SK-N-SH (cell line): ENCODE measurements around the gene FN3K. TPM values are rescaled to one million over a fixed set of nuclear protein-coding genes. Genes with fewer than 3 reads are reported as not detected.

ENCODE experiments used
- CTCF ChIA-PET: fragments of 300-600, 350-600 bp; formaldehyde crosslinking; extraction: SDS; loops from one replicate; lab custom pipeline; 2021; lab: Yijun Ruan, JAX
- POLR2A ChIA-PET: fragments of 350-600 bp; sonication (Branson Sonifier 250); formaldehyde crosslinking; extraction: SDS; loops from one replicate; lab custom pipeline; 2020; ENCODE audit warnings: antibody characterized with exemption, inconsistent platforms; lab: Yijun Ruan, JAX
- DNase-seq: peaks from one replicate; pipeline ENCODE4 v3.0.0; 2012
- H2AFZ ChIP-seq: fragments of 200-600 bp; sonication (generic); 2 replicates; pipeline ENCODE4 v1.8.1; 2016; ENCODE audit warnings: antibody characterized with exemption, mild to moderate bottlenecking, low read depth
- H3F3A ChIP-seq: fragments of 200-600 bp; sonication (generic); replicated peaks from 2 replicates; pipeline ENCODE3; 2016; ENCODE audit warnings: antibody characterized with exemption, mild to moderate bottlenecking; ENCODE audit not compliant: insufficient read depth
- H3K27ac ChIP-seq, 2 experiments: fragments of 200-500 bp in 1 of 2; fragments of 200-600 bp in 1 of 2; sonication (Bioruptor generic) in 1 of 2; sonication (generic), shearing (Covaris generic) in 1 of 2; 2 replicates each; pipeline versions ENCODE4 v1.5.1 to v1.6.1; 2014 to 2016; ENCODE audit warnings: low read depth in 2 of 2, inconsistent platforms in 1 of 2, low read length in 1 of 2, mild to moderate bottlenecking in 1 of 2, mixed read lengths in 1 of 2
- H3K27me3 ChIP-seq: fragments of 200-600 bp; sonication (generic), shearing (Covaris generic); 2 replicates; pipeline ENCODE4 v1.6.1; 2016; ENCODE audit warnings: mixed run types; ENCODE audit not compliant: insufficient read depth
- H3K36me3 ChIP-seq, 2 experiments: fragments of 200-500 bp in 1 of 2; fragments of 200-600 bp in 1 of 2; sonication (Bioruptor generic) in 1 of 2; sonication (generic) in 1 of 2; replicated peaks in 1 of 2; 2 replicates each; pipeline versions ENCODE3 to v1.5.1; 2014 to 2016; ENCODE audit warnings: low read length in 1 of 2, mild to moderate bottlenecking in 1 of 2; ENCODE audit not compliant: insufficient read depth in 2 of 2, control insufficient read depth in 1 of 2
- H3K4me1 ChIP-seq, 2 experiments: fragments of 200-500 bp in 1 of 2; fragments of 200-600 bp in 1 of 2; sonication (Bioruptor generic) in 1 of 2; sonication (generic), shearing (Covaris generic) in 1 of 2; 2 replicates each; pipeline versions ENCODE4 v1.5.1 to v1.6.1; 2014 to 2016; ENCODE audit warnings: low read depth in 1 of 2, low read length in 1 of 2, mixed run types in 1 of 2; ENCODE audit not compliant: insufficient read depth in 2 of 2, control insufficient read depth in 1 of 2
- H3K4me2 ChIP-seq: fragments of 200-600 bp; sonication (generic), shearing (Covaris generic); 2 replicates; pipeline ENCODE4 v1.6.1; 2017; ENCODE audit warnings: mixed run types
- H3K4me3 ChIP-seq, 2 experiments: fragments of 200-500 bp in 1 of 2; fragments of 200-600 bp in 1 of 2; sonication (Bioruptor generic) in 1 of 2; sonication (generic), shearing (Covaris generic) in 1 of 2; 2 replicates each; pipeline versions ENCODE4 v1.5.1 to v1.8.1; 2014 to 2016; ENCODE audit warnings: low read depth in 2 of 2, inconsistent platforms in 1 of 2, low read length in 1 of 2, mild to moderate bottlenecking in 1 of 2, mixed read lengths in 1 of 2, moderate library complexity in 1 of 2
- H3K79me2 ChIP-seq: fragments of 200-600 bp; sonication (generic); 2 replicates; pipeline ENCODE4 v1.8.1; 2017; ENCODE audit warnings: mild to moderate bottlenecking; ENCODE audit not compliant: insufficient read depth
- H3K9ac ChIP-seq: fragments of 200-600 bp; sonication (generic); 2 replicates; pipeline ENCODE4 v1.6.1; 2017; ENCODE audit warnings: mixed run types
- H3K9me2 ChIP-seq: fragments of 200-600 bp; sonication (generic); 2 replicates; pipeline ENCODE4 v1.6.1; 2017; ENCODE audit warnings: mixed run types
- H3K9me3 ChIP-seq: fragments of 200-600 bp; sonication (generic); 2 replicates; pipeline ENCODE4 v1.6.1; 2017; ENCODE audit warnings: mixed run types, mild to moderate bottlenecking, moderate library complexity
- H4K20me1 ChIP-seq: fragments of 200-600 bp; sonication (generic); 2 replicates; pipeline ENCODE4 v1.6.1; 2017; ENCODE audit warnings: mild to moderate bottlenecking, mixed run types; ENCODE audit not compliant: insufficient read depth
- CHD2 ChIP-seq: fragments of 150-350 bp; IDR thresholded peaks from 2 replicates; pipeline ENCODE4 v1.6.1; 2018; ENCODE audit warnings: low read length; ENCODE audit not compliant: partially characterized antibody
- EP300 ChIP-seq, 2 experiments: IDR thresholded peaks; 2 replicates each; pipeline versions ENCODE4 v1.4.0 to v1.6.1; 2012; ENCODE audit warnings: borderline replicate concordance in 1 of 2, low read depth in 1 of 2, low read length in 1 of 2
- FOSL2 ChIP-seq: IDR thresholded peaks from 2 replicates; pipeline ENCODE4 v1.4.0; 2012; ENCODE audit warnings: low read depth, mild to moderate bottlenecking, moderate library complexity, borderline replicate concordance
- GABPA ChIP-seq: IDR thresholded peaks from 2 replicates; pipeline ENCODE4 v1.4.0; 2012; ENCODE audit warnings: low read depth, mild to moderate bottlenecking
- GATA2 ChIP-seq: sonication (generic); formaldehyde crosslinking; IDR thresholded peaks from 2 replicates; pipeline ENCODE4 v1.5.0; 2020; ENCODE audit warnings: mild to moderate bottlenecking, missing genetic modification reagents
- MXI1 ChIP-seq: IDR thresholded peaks from 2 replicates; pipeline ENCODE4 v1.6.1; 2012; ENCODE audit warnings: mild to moderate bottlenecking, low read depth, low read length, improper control_type of control experiment
- NFIC ChIP-seq: IDR thresholded peaks from 2 replicates; pipeline ENCODE4 v1.4.0; 2012; ENCODE audit warnings: borderline replicate concordance
- NRF1 ChIP-seq: IDR thresholded peaks from 2 replicates; pipeline ENCODE4 v1.6.1; 2012; ENCODE audit warnings: low read depth, mild to moderate bottlenecking, low read length
- RFX5 ChIP-seq: IDR thresholded peaks from 2 replicates; pipeline ENCODE4 v1.6.1; 2012; ENCODE audit warnings: mild to moderate bottlenecking, improper control_type of control experiment, low read length
- RXRA ChIP-seq: IDR thresholded peaks from 2 replicates; pipeline ENCODE4 v1.4.0; 2012; ENCODE audit warnings: low read depth, mild to moderate bottlenecking, borderline replicate concordance
- SIN3A ChIP-seq: IDR thresholded peaks from 2 replicates; pipeline ENCODE4 v1.6.1; 2012; ENCODE audit warnings: low read depth, mild to moderate bottlenecking, low read length, moderate library complexity, borderline replicate concordance
- TAF1 ChIP-seq: IDR thresholded peaks from 2 replicates; pipeline ENCODE4 v1.6.1; 2012; ENCODE audit warnings: low read depth, mild to moderate bottlenecking, low read length, moderate library complexity, borderline replicate concordance
- TCF12 ChIP-seq: IDR thresholded peaks from 2 replicates; pipeline ENCODE4 v1.4.0; 2012
- YY1 ChIP-seq: IDR thresholded peaks from 2 replicates; pipeline ENCODE4 v1.4.0; 2012; ENCODE audit warnings: low read depth, mild to moderate bottlenecking
- WGBS: methylation state at CpG from one replicate; pipeline ENCODE4 v1.1.6; 2017; ENCODE audit warnings: low lambda C conversion rate; 5-methylcytosine and 5-hydroxymethylcytosine counted together
- polyA plus RNA-seq, 3 experiments: library from polyadenylated mRNA; depleted of rRNA; stranded (reverse); fragments of >200 nt; gene quantifications; 2 replicates each; pipeline ENCODE4 v1.2.3, GENCODE V29; 2012
- TF ChIP-seq, protein P1 (sequence below): IDR thresholded peaks from 2 replicates; pipeline ENCODE4; 2012
- TF ChIP-seq, protein P2 (sequence below): IDR thresholded peaks from 2 replicates; pipeline ENCODE4 v1.4.0; 2012; ENCODE audit warnings: low read depth
- TF ChIP-seq, protein P3 (sequence below): fragments of 200-600 bp; sonication (generic); IDR thresholded peaks from 2 replicates; pipeline ENCODE4 v1.6.1; 2017; ENCODE audit warnings: antibody characterized with exemption, mild to moderate bottlenecking, moderate library complexity
- TF ChIP-seq, protein P4 (sequence below): fragments of 150-350 bp; IDR thresholded peaks from 2 replicates; pipeline ENCODE4 v1.6.1; 2017; ENCODE audit warnings: antibody characterized with exemption, low read length, low read depth, borderline replicate concordance
- TF ChIP-seq, protein P5 (sequence below): IDR thresholded peaks from 2 replicates; pipeline ENCODE4 v1.4.0; 2012; ENCODE audit warnings: low read depth, borderline replicate concordance

The FN3K gene
- polyA plus RNA-seq, 1 of the 3 experiments (the other 2 are of a cell fraction), result 9.9 TPM

DNA sequence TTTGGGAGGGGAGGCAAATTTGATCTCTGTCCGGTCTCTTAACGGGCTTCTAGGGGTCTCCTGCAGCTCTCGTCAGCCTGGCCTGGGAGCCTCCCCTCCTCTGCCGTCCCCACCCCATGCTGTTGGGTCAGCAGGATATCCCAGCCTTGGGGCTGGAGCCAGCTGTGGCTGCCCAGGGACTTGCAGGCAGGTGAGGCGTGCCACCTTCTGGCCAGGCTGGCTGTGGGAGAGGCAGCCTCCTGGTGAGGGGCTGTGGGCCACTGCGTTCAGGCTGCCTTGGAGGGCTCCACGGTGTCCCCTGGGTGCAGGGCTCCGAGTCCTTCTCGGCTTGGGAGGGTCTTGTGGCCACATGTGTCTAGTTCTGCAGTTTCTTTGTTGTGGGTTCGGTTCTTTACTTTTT, 51.0 kb downstream of the FN3K start (continued):
- TF ChIP-seq GATA2 (CRISPR knock-in tag) (no peak), MXI1 (no peak), NFIC (no peak)
- TF ChIP-seq, all 33 proteins: peak for 0

DNA sequence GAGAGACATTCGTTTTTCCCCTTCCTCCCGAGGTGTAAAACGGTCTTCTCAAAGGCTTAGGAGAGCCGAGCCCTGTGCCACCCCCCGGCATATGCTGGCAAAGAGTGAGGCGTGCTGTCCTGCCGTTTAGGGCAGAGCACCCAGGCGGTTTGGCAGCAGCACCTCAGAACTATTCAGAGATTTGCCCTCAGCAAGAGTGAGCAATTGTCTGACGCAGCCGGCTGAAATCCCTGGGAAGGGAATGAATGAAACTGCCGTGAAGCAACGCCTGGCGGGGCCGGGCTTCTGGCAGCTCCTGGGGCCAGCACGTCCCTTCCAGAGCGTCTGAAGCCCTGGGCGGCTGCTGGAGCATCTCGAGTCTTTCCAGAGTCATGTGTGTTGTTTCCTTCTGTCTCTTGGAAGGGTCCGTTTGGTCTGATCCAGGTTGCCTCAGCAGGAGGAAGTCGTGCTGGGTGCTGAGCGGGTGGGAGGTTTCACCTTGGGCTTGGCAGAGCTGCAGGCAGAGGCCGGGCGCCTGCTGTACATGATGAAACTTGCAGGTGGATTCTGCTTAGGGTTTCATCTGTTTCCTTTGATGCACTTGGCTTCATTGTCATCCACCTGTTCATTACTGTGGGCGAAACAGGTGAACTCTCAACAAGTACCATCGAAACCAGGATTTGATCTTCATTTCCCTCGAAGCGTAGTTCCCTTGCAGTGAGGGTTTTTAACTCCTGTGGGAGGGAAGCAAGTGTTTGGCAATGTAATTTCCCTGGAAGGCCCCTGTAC, 51.9 kb downstream of the FN3K start:
- Histone ChIP-seq H3K4me1 (peaks cover 3 to 4% of the 10 kb centered on the region in 2 experiments; a peak in 1 of 4 replicates), H3K79me2 (peaks cover 23% of the 10 kb centered on the region; the same call in 1 of the 2 replicates), H3K9ac (no peak overlapping the region), H3K4me3 (no peak overlapping the region), H3K27ac (no peak overlapping the region), H3K9me3 (no peaks in the 10 kb centered on the region), H3K27me3 (no peaks in the 10 kb centered on the region), H3K4me2 (no peak overlapping the region), H3K36me3 (peaks cover 6 to 13% of the 10 kb centered on the region in 2 experiments), H3K9me2 (no peaks in the 10 kb centered on the region), H2AFZ (no peak overlapping the region), H3F3A (no peaks in the 10 kb centered on the region), H4K20me1 (peaks cover 11% of the 10 kb centered on the region; the same call in 1 of the 2 replicates)
- DNase-seq, result no peak
- TF ChIP-seq, protein P1, sequence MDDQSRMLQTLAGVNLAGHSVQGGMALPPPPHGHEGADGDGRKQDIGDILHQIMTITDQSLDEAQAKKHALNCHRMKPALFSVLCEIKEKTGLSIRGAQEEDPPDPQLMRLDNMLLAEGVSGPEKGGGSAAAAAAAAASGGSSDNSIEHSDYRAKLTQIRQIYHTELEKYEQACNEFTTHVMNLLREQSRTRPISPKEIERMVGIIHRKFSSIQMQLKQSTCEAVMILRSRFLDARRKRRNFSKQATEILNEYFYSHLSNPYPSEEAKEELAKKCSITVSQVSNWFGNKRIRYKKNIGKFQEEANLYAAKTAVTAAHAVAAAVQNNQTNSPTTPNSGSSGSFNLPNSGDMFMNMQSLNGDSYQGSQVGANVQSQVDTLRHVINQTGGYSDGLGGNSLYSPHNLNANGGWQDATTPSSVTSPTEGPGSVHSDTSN, result no peak
- TF ChIP-seq TAF1, result no peak
- no peak for TF ChIP-seq RFX5
- TF ChIP-seq, protein P2, sequence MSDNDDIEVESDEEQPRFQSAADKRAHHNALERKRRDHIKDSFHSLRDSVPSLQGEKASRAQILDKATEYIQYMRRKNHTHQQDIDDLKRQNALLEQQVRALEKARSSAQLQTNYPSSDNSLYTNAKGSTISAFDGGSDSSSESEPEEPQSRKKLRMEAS, result no peak
- no peak for TF ChIP-seq EP300 (IDR thresholded peaks at IDR 0.05; ENCODE audit: borderline replicate concordance in 1 of 2, low read depth in 1 of 2, low read length in 1 of 2)
- no peak for TF ChIP-seq RXRA
- no peak for TF ChIP-seq FOSL2
- TF ChIP-seq NRF1, result no peak
- CTCF ChIA-PET, result interaction anchor here (0.6 to 2.9 kb wide), 3 partner anchors 12 to 130 kb away, joined by 3 to 13 read pairs (median 5); no protein-coding TSS in a partner anchor
- POLR2A ChIA-PET, result no interaction called here
- 96% methylated on average over 27 of the region's 27 CpGs for WGBS

DNA sequence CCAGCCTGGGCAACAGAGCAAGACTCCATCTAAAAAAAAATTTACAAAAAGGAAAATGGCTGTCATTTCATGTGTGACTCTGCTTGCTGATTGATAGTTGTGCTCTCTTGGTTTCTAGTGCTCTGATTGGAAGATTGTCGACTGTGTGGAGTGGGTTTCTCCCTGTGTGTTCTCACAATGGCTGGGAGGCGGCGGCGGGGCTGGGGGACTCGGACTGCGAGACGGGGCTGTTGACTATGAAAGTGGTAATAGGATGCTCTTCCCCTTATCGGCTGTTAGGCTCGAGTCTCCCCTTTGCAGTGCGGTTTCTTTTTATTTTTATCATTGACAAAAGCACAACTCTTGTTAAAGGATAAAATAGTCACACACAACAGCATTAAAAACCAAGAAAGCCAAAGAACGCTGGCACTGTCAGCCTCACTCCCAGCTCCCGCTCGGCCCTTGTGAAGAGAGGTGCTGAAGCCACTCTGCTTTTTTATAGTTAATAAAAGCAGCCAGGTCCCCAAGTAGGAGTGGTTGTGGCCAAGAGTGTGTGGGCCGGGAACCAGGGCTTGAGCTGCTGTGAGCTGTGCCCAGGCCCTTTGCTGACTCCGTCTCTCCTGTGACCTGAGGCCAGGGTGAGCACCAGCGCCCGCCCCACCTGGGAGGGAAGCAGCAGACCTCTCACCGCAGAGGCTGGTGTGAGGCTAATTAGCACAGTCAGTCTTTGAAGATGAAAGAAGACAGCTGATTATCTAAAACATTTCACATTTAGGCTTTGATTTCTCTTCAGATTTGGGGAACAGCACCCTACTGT, 53.0 kb downstream of the FN3K start:
- WGBS, result 95% methylated on average over 18 of the region's 18 CpGs
- no peaks in the 10 kb centered on the region for H3K27me3 ChIP-seq
- TF ChIP-seq, protein P3, sequence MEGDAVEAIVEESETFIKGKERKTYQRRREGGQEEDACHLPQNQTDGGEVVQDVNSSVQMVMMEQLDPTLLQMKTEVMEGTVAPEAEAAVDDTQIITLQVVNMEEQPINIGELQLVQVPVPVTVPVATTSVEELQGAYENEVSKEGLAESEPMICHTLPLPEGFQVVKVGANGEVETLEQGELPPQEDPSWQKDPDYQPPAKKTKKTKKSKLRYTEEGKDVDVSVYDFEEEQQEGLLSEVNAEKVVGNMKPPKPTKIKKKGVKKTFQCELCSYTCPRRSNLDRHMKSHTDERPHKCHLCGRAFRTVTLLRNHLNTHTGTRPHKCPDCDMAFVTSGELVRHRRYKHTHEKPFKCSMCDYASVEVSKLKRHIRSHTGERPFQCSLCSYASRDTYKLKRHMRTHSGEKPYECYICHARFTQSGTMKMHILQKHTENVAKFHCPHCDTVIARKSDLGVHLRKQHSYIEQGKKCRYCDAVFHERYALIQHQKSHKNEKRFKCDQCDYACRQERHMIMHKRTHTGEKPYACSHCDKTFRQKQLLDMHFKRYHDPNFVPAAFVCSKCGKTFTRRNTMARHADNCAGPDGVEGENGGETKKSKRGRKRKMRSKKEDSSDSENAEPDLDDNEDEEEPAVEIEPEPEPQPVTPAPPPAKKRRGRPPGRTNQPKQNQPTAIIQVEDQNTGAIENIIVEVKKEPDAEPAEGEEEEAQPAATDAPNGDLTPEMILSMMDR, result no peak
- no peak for TF ChIP-seq TCF12
- no peak for TF ChIP-seq YY1
- TF ChIP-seq SIN3A, result no peak
- TF ChIP-seq RFX5, result no peak
- TF ChIP-seq, protein P4, sequence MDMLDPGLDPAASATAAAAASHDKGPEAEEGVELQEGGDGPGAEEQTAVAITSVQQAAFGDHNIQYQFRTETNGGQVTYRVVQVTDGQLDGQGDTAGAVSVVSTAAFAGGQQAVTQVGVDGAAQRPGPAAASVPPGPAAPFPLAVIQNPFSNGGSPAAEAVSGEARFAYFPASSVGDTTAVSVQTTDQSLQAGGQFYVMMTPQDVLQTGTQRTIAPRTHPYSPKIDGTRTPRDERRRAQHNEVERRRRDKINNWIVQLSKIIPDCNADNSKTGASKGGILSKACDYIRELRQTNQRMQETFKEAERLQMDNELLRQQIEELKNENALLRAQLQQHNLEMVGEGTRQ, result no peak
- TF ChIP-seq CHD2, result no peak
- TF ChIP-seq, protein P5, sequence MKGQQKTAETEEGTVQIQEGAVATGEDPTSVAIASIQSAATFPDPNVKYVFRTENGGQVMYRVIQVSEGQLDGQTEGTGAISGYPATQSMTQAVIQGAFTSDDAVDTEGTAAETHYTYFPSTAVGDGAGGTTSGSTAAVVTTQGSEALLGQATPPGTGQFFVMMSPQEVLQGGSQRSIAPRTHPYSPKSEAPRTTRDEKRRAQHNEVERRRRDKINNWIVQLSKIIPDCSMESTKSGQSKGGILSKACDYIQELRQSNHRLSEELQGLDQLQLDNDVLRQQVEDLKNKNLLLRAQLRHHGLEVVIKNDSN, result no peak
- no peak for TF ChIP-seq RXRA
- no peak for TF ChIP-seq GABPA

More for the DNA sequence above, 53.0 kb downstream of the FN3K start:
- Histone ChIP-seq H3K4me1 (peaks cover 3 to 8% of the 10 kb centered on the region in 2 experiments; a peak in 1 of 4 replicates), H2AFZ (no peak overlapping the region), H3K36me3 (peaks cover 3 to 4% of the 10 kb centered on the region in 2 experiments), H3K9ac (no peak overlapping the region), H3K27ac (no peak overlapping the region), H3K4me3 (no peak overlapping the region), H3K4me2 (no peak overlapping the region), H3K9me3 (no peaks in the 10 kb centered on the region), H3K9me2 (no peaks in the 10 kb centered on the region), H3K79me2 (peaks cover 33% of the 10 kb centered on the region; the same call in 1 of the 2 replicates), H3F3A (no peaks in the 10 kb centered on the region), H4K20me1 (peaks cover 10% of the 10 kb centered on the region; the same call in 1 of the 2 replicates)
- DNase-seq, result no peak
- ChIA-PET POLR2A (no interaction called here), CTCF (interaction anchor here (0.6 to 2.9 kb wide), 3 partner anchors 10 to 1460 kb away, joined by 3 to 13 read pairs (median 7); no protein-coding TSS in a partner anchor)
